Measurements from ENCODE around the gene SPINT1. TPM values are rescaled to one million over a fixed set of nuclear protein-coding genes. Genes with fewer than 3 reads are reported as not detected.

Gene SPINT1
- total and polyA plus RNA-seq, 10 donors: 4.8 to 25.8 (median 8.6) TPM

DNA sequence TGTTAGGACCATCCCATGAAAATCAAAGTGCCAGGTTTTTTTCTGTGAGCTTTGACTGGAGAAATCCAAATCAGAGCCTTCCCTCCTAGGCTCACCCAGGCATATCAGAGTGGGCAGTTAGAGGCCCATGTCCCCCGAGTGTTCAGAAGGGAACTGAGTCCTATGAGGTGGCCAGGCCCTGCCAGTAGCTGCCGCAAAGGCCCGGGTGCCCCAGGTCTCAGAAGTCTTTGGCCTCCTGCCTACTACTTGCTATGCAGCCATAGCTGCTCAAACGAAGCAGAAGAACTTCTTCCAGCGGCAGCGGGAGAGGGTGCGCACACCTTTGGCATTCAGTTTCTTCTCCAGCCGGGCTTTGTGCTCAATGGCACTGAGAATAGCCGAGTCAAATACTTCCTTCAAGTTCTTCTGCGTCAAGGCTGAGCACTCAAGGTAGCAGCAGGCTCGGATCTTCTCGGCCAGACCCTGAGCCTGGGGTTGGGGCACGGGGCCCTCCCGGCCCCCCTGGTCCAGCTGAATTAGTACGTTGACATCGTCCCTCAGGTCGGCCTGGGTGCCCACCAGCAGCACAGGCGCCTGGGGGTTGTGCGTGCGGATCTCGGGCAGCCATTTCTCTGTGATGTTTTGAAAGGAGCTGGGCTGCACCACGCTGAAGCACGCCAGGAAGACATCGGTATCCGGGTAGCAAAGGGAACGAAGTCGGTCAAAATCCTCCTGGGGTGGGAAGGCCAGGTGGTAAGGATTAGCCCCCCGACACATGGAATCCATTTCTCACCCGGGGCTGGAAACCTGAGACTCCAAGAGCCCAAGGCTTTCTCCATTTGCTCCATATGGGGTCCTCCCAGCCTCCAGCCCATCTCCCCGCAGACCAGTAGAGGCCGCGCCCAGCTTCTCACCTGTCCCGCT lies 29.2 kb downstream of the SPINT1 start:
- peaks cover 0 to 24% (median 15%) of the 10 kb centered on the region in 6 donors for H3K4me1 ChIP-seq
- H3K4me3 ChIP-seq: peak overlapping the region in 7 of 8 donors; percentile 49 to 85 (median 56)
- no peaks in the 10 kb centered on the region for H3K9me3 ChIP-seq
- intact Hi-C loops (cut with DNase I; ENCODE audit: low total_unique reads): no loop called here
- TF ChIP-seq, protein P1, sequence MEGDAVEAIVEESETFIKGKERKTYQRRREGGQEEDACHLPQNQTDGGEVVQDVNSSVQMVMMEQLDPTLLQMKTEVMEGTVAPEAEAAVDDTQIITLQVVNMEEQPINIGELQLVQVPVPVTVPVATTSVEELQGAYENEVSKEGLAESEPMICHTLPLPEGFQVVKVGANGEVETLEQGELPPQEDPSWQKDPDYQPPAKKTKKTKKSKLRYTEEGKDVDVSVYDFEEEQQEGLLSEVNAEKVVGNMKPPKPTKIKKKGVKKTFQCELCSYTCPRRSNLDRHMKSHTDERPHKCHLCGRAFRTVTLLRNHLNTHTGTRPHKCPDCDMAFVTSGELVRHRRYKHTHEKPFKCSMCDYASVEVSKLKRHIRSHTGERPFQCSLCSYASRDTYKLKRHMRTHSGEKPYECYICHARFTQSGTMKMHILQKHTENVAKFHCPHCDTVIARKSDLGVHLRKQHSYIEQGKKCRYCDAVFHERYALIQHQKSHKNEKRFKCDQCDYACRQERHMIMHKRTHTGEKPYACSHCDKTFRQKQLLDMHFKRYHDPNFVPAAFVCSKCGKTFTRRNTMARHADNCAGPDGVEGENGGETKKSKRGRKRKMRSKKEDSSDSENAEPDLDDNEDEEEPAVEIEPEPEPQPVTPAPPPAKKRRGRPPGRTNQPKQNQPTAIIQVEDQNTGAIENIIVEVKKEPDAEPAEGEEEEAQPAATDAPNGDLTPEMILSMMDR (IDR thresholded peaks at IDR 0.05 in 8 of 11, conservative IDR thresholded peaks at IDR 0.05 in 3 of 11): no peak
- TF ChIP-seq POLR2A (IDR thresholded peaks at IDR 0.05): no peak
- peaks cover 0 to 27% (median 5%) of the 10 kb centered on the region in 7 donors for H3K27me3 ChIP-seq (replicated peaks in 1 of 7)
- no peak overlapping the region for H3K27ac ChIP-seq
- WGBS, 5 donors: 66 to 74% (median 66%) methylated on average over 30 to 33 of the region's 33 CpGs
- no peak for DNase-seq
- no peaks in the 10 kb centered on the region for H3K36me3 ChIP-seq

DNA sequence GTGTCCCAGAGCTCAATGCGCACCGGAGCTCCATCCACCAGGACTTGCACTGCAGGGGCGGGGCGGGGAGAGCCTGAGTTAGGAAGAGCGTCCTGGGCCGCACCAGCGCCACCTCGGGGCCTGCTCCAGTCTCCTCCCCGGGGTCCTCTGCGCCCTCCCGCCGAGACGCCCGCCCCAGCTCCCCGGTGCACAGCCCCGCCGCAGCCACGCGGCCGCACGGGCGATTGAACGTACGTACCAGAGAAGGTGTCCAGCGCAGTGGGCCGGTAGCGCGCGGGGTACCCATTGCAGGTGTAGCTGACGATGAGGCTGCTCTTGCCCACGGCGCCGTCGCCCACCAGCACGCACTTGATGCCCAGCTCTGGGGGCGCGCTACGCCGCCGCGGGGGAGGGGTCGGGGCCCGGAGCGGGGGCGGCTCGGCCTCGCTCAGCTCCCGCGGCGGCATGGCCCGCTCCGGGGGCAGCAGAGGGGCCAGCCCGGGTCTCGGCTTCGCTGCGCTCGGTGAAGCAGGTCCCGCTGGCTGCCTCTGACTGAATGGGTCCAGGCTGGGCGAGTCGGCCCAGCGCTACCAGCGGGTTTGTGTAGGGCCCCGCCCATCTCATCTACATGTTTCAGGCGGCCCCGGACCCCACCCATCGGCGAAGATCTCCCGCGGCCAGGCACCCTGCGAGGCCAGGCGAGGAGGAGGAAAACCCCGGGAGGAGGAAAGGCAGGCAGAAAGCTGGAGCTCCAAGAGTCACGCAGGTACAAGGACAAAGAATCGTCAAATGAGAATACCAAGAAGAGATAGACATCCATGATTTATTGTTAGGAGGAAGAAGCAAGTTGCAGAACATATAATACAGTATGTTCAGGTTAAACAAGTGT lies 30.1 kb downstream of the SPINT1 start, which contains the start of gene RHOV:
Gene RHOV (minus strand): TSS at position 541 of the 868 bp plus-strand sequence. CDS start 95 bp downstream, at position 446.
- H3K27me3 ChIP-seq (replicated peaks in 1 of 7): peaks cover 0 to 27% (median 5%) of the 10 kb centered on the region in 7 donors
- H3K4me3 ChIP-seq: peak within 1 kb of the TSS; percentile 49 to 85 (median 56)
- no peak within 1 kb of the TSS for H3K27ac ChIP-seq
- 0 to 1% (median 1%) methylated on average over 14 to 74 of the region's 74 CpGs for WGBS, 5 donors
- H3K36me3 ChIP-seq: no peaks in the 10 kb centered on the region
- intact Hi-C loops (cut with DNase I; ENCODE audit: low total_unique reads): no loop called here
- no peaks in the 10 kb centered on the region for H3K9me3 ChIP-seq
- TF ChIP-seq POLR2A (IDR thresholded peaks at IDR 0.05): no peak
- TF ChIP-seq, protein P1 (IDR thresholded peaks at IDR 0.05 in 8 of 11, conservative IDR thresholded peaks at IDR 0.05 in 3 of 11): peak in 4 of 11 experiments; percentile 28 to 38 (median 35)
- peak in 1 of 3 donors; percentile 51 for TF ChIP-seq POLR2AphosphoS5 (IDR thresholded peaks at IDR 0.05)
- peaks cover 0 to 24% (median 15%) of the 10 kb centered on the region in 6 donors for H3K4me1 ChIP-seq
- DNase-seq: peak; percentile 86

DNA sequence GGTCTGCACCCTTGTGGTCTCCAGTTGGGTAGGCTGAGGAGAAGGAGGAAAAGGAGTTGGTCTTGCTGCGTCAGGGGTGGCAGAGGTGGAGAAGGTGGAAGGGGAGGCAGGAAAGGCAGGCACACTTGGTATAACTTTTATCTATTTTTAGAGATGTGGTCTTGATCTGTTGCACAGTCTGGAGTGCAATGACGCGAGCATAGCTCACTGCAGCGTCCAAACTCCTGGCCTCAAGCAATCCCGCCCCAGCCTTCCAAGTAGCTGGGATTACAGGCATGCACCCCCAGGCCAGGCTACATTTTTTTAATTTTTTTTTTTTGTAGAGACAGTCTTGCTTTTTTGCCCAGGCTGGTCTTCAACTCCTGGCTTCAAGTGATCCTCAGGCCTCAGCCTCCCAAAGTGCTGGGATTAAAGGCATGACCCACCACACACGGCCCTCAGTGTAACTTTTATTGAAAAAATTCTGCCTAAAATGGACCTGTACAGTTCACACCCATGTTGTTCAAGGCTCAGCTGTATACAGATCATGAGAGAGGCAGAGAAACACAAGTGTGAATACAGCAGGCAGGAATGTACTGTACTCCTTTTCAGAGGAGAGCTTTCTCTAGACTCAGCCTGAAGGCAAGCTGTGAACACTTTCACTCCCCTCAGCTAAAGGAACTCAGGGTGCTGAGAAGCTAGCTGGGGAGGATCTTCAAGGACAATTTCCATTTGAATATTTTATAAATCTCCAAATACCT lies 32.3 kb downstream of the SPINT1 start:
- H3K36me3 ChIP-seq: no peaks in the 10 kb centered on the region
- H3K4me3 ChIP-seq: no peak overlapping the region
- H3K27ac ChIP-seq: no peak overlapping the region
- no peaks in the 10 kb centered on the region for H3K9me3 ChIP-seq
- intact Hi-C loops (cut with DNase I; ENCODE audit: low total_unique reads): no loop called here
- no peak for DNase-seq
- TF ChIP-seq POLR2AphosphoS5 (IDR thresholded peaks at IDR 0.05) (no peak), POLR2A (IDR thresholded peaks at IDR 0.05) (no peak)
- TF ChIP-seq, protein P1 (IDR thresholded peaks at IDR 0.05 in 8 of 11, conservative IDR thresholded peaks at IDR 0.05 in 3 of 11): no peak
- H3K4me1 ChIP-seq: peaks cover 0 to 24% (median 15%) of the 10 kb centered on the region in 6 donors
- WGBS, 5 donors: 79 to 85% (median 83%) methylated on average over 6 of the region's 6 CpGs
- H3K27me3 ChIP-seq (replicated peaks in 1 of 7): peaks cover 0 to 27% (median 5%) of the 10 kb centered on the region in 7 donors
